ENCODE measurements around the gene MORC3. TPM values are rescaled to one million over a fixed set of nuclear protein-coding genes. Genes with fewer than 3 reads are reported as not detected.
A peak's percentile ranks its signal among the peaks of the same experiment; 100 is the strongest.
"Not testable (repeated sequence)": the region's sequence is repeated elsewhere in the genome, so short reads cannot be mapped to it uniquely, and the experiment has no call there.

The MORC3 gene
- polyA plus RNA-seq, 1 donor = 45.1 TPM

DNA sequence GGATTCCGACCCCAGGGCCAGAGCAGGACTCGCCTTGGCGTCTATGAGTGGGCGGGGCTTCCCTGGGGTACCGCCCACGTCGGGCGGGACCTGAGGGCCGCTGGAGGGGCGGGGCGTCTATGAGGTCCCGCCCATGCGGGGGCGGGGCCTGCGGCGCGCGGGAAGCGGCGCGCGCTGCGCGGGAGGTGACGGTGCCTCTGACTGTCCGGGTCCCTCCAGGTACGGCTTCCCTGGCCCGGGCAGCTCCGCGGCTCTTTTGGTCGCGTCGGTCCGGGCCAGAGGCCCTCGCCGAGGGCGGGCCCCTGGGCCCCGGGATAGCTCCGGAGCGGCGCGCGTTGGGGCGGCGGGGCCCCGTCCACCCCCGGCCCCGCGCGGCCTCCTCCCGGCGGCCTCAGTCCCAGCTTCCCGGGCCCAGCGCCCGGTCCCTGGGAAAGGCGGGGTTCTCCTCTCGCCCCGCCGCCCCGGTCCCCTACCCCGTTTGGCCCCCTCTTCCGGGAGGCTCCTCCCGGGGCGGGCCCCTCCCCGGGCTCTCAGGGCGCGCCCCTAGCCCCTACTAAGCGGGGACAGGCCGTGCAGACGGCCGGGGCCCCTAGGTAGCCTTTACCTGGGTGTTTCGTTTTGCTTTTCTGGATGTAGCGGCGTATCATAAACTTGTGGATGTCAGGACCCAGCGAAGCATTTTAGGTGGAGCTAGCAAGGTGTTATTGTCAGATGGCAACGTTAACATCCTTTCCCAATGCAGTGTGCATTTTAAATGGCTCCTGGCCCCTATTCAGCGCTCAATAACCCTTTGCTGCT is 65.4 kb downstream of the MORC3 start, which contains the start of gene CHAF1B:
Gene CHAF1B (plus strand): TSS at position 160 of the 798 bp plus-strand sequence. CDS start 745 bp downstream, outside the sequence.
- DNase-seq = peak; percentile 78

DNA sequence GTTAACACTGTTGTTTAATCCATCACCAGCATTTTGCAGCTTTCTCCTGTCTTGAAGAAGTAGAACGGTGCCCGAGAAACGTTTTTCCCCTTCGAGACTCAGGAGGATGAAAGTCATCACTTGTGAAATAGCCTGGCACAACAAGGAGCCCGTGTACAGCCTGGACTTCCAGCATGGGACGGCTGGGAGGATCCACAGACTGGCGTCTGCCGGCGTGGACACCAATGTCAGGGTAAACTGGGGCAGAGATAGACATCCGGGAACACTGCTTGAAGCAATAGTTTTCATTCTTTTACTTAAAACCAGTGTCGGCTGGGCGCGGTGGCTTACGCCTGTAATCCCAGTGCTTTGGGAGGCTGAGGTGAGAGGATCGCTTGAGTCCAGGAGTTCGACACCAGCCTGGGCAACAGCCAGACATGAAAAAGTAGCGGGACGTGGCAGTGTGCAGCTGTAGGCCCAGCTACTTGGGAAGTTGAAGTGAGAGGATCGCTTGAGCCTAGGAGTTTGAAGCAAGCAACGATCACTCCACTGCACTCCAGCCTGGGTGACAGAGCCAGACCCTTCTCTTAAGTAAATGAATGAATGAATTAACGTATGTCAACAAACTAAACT is 66.1 kb downstream of the MORC3 start:
- DNase-seq = no peak

DNA sequence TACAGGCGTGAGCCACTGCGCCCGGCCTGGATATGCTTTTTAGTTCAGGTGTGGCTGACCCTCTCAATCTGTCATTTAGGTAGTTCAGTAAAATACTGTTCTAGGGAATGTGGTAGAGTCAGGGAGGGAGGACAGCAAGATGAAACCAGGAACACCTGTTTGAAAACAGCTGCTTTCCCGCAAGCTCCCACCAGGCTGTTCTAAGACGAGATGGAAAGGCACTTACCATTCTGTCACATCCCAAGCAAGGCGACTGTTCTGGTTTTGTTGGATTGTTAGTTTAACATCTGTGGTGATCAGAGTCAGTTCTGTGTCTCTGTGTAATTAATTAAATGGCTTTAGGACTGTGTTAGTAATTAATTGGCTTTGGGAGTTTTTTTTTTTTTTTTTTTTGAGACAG is 68.1 kb downstream of the MORC3 start:
- no peak for DNase-seq

DNA sequence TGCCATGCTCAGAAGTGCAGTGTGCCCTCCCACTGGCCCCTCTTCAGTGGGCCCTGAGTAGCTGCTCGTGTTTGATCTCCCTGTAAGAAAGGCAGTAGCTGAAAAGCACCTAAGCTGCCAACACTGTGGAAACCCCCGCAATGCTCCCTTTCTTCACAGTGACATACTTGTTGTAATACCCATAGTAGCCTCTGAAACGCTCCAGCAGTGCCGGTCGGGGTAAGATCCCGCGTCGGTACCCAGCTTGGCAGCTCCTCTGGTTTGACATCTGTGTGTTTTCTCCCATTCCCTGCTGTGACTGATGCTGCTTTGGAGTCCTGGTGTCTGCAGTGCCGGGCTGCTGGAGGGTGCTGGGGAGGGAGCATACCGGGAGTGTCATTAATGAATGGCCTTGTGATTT is 68.8 kb downstream of the MORC3 start:
- no peak for DNase-seq

DNA sequence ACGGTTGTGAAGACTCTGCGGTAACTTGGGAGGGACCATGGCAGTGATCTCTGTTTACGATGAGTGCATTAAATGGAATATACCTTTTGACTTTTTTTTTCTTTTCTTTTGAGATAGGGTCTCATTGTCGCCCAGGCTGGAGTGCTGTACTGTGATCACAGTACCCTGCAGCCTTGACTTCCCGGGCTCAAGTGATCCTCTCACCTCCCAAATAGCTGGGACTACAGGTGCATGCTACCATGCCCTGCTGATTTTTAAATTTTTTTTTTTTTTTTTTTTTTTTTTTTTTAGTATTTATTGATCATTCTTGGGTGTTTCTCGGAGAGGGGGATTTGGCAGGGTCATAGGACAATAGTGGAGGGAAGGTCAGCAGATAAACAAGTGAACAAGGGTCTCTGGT is 71.7 kb downstream of the MORC3 start:
- not testable (repeated sequence) for DNase-seq

DNA sequence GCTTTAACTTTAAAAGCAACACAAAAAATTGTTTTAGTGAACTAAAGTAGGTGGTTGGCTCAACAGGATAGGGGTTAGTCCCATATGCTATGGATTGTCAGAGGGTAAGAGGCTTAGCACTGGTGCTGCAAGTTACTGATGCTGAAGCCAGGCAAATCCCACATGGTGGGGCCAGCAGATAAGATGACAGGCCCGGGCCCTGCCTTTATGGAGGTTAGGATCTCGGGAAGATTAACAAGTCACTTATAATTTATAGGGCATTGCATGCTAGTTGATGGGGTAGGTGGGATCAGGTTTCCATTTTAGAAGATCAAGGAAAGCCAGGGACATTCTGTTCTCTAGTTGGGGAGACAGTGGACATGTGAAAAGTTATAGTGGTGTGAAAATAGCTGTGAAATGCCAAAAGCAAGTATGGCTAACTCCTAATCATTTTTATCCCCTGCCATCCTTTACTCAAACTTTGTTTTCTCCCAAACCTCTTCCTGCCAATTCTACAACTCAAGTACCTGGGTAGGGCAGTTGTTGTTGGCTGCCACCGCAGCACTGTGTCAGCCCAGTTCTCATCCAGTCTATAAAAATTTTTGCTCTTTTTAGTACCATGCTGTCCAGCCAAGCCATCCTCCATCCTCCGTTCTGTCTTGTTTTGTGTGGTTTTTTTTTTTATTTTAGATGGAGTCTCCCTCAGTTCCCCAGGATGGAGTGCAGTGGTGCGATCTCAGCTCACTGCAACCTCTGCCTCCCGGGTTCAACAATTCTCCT is 75.5 kb downstream of the MORC3 start:
- DNase-seq = no peak

DNA sequence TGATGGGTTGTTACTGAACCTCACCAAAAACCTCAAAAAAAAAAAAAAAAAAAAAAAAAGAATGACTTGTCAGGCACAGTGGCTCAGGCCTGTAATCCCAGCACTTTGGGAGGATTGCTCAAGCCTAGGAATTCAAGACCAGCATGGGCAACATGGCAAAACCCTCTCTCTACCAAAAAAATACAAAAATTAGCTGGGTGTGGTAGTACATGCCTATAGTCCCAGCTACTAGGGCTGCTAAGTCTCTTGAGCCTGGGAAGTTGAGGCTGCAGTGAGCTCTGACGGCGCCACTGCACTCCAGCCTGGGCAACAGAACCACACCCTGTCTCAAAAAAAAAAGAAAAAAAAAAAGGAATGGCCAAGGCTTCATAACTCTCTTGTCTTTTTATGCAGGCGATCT is 76.3 kb downstream of the MORC3 start:
- no peak for DNase-seq

DNA sequence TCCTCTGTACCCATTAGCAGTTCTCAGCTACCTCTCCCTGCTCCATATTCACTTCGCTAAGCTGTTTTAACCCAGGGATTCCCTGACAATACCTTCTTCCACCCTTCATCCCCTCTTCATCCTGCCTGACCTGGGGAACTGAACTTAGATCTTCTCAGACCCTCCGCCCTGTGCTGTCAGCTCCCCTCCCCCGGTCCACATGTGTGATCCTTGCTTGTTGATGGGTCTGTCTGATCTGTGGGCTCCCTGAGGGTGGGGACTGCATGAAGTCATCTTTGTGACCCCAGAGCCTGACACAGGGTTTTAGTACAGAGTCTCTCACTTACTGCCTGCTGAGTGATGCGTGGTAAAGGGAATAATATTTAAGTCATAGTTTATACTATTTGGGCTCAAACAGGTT is 77.0 kb downstream of the MORC3 start:
- no peak for DNase-seq

DNA sequence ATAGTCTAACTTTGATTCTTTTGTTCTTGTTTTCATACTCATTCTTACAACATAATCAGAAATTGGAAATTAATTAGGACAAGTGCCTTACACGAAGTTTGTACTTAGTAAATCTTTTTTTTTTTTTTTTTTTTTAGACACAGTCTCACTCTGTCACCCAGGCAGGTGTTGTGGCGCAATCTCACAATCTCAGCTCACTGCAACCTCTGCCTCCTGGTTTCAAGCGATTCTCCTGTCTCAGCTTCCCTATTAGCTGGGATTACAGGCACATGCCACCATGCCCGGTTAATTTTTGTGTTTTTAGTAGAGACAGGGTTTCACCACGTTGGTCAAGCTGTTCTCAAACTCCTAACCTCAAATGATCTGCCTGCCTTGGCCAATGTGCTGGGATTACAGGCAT is 77.6 kb downstream of the MORC3 start:
- no peak for DNase-seq

DNA sequence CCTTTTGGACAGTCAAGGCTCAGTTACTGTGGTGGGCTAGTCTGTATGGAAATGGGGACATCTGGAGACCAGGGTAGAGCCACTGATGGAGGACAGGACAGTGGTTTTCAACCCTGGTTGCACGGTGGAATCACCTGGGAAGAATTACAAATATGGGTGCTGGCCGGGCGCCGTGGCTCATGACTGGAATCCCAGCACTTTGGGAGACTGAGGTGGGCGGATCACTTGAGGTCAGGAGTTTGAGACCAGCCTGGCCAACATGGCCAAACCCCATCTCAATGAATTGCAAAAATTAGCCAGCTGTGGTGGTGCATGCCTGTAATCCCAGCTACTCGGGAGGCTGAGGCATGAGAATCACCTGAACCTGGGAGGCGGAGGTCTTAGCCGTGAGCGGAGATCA is 79.7 kb downstream of the MORC3 start:
- DNase-seq = not testable (repeated sequence)

DNA sequence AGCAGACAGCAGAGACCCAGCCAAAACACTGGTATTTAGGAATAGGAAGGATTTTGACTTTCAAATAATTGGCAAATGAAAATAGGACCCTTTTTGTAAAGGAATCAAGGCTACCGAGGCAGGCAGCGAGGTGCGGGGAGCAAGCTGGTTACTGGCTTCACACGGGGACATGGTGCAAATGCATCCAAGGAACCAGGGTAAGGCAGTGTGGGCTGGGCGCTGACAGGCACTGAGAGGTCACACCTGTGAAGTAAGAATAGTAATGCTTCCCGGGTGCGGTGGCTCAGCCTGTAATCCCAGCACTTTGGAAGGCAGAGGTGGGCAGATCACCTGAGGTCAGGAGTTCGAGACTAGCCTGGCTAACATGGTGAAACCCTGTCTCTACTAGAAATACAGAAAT is 80.7 kb downstream of the MORC3 start:
- no peak for DNase-seq

DNA sequence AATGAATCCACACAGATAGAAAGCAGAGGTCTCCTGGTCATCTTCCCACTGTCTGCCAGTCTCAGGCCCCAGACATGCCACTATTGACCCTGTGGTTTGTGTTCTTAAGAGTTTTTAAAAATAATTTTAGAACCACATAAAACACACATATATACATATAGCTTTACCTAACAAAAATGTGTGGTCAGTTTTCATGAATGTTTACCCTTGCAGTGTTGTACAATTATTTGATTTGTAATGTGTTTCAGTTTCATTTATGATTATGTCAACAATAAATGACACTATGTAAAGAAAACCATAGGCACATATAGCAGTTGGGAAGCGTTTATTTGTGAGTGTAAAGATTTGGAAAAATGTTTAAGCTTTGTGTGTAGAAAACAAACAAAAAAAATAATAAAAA is 82.3 kb downstream of the MORC3 start:
- DNase-seq = no peak

DNA sequence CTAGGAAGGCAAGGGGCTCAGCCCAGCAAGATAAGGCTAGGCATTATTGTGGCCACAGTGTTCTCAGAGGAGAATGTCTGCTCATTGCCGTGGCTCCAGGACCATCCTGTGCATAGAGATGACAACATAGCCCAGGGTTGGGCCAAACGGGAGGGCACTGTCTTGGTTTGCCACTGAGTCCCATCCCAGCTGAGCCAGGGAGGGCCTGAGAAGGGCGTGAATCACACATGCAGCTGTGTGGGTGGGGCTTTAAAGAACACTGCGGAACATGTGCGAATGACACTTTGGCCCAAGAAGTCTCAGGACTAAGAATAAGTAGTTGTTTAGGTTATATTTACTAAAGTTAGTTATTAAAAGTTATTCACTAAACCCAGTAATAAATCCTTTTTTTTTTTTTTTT is 83.7 kb downstream of the MORC3 start:
- no peak for DNase-seq

DNA sequence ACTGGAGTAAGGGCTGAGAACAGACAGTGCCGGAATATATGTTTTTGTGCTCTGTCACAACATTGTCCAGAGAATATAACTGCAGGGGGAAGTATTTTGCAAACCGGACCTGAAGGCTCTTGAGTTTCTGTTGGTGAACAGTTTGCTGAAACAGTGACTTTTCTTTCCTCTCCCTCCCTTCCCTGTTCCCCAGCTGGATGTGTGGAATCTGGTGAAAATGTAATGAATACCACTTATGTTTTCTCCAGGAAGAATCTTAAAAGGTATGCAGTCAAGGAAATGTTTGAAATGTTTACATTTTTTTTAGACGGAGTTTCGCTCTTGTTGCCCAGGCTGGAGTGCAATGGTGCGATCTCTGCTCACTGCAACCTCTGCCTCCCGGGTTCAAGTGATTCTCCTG is 88.6 kb downstream of the MORC3 start:
- no peak for DNase-seq

DNA sequence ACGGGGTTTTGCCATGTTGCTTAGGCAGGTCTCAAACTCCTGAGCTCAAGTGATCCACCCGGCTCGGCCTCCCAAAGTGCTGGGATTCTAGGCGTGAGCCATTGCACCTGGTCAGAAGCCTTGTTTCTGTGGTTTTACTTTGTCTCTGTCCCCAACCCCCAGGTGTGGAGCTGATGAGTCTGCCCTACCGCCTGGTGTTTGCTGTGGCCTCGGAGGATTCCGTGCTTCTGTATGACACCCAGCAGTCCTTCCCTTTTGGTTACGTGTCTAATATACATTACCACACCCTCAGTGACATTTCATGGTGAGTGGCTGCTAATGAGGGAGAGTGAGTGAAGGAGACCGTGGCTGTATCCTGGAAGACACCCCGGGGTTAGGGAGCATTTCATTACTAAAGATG is 91.3 kb downstream of the MORC3 start:
- DNase-seq = no peak

DNA sequence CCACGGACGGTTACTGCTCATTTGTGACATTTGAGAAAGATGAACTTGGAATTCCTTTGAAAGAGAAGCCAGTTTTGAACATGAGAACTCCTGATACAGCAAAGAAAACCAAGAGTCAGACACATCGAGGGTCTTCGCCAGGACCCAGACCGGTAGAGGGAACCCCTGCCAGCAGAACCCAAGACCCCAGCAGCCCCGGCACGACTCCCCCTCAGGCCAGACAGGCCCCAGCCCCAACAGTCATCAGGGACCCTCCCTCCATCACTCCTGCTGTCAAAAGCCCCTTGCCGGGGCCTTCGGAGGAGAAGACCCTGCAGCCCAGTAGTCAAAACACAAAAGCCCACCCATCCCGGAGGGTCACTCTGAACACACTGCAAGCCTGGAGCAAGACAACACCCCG is 92.9 kb downstream of the MORC3 start:
- no peak for DNase-seq

DNA sequence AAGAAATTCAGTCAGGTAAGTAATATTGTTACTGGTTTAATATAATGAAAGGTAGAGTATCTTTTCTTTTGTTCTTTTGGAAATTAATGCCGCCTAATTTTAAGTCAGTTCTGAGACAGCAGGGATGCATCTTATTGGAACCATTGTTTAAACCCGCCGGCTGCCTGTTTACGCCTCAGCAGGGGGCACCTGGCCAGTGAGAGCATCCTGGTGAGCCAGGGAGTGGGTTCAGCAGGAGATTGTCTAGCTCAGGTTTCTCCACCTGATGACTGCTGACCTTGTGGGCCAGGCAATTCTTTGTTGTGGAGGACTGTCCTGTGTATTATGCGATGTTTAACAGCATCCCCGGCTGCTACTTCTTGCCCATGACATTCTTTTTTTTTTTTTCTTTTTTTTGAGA is 95.4 kb downstream of the MORC3 start:
- DNase-seq = no peak

DNA sequence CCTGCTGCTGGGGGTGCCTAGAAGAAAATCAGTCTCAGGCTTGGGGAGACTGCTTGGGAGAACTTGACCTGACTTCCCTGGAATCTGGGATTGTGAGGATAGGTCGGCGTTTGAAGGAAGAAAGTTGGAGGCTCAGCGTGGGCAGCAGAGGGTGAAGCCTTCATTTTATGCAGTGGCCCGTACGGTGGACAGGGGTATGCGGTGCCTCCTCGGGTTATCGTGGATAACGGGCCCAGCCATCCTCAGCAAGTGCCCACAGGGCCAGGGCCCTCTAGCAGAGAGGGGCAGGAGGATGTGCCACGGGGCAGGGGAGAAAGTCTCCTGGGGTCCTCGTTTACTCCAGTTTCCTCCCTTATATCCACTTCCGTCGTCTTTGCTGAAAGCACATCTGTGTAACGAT is 99.2 kb downstream of the MORC3 start:
- no peak for DNase-seq

DNA sequence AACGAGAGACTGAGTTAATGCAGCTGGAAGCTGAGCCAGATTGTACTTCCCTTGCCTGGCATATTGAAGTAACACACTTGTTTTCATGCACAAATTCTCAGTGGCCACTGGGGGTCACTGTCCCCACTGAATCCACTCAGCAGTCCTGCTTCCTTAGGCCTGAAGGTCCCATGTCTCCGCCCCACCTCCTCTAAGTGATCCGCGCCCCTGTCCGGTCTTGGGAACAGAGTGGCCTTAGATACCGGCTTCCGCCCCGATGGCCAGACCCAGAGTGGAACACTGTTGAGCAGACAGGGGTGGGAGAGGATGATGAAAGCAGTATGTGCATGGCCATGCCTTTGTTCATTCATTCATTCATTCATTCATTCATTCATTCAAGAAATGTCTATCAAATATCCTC is 100.0 kb downstream of the MORC3 start:
- DNase-seq = peak; percentile 66

DNA sequence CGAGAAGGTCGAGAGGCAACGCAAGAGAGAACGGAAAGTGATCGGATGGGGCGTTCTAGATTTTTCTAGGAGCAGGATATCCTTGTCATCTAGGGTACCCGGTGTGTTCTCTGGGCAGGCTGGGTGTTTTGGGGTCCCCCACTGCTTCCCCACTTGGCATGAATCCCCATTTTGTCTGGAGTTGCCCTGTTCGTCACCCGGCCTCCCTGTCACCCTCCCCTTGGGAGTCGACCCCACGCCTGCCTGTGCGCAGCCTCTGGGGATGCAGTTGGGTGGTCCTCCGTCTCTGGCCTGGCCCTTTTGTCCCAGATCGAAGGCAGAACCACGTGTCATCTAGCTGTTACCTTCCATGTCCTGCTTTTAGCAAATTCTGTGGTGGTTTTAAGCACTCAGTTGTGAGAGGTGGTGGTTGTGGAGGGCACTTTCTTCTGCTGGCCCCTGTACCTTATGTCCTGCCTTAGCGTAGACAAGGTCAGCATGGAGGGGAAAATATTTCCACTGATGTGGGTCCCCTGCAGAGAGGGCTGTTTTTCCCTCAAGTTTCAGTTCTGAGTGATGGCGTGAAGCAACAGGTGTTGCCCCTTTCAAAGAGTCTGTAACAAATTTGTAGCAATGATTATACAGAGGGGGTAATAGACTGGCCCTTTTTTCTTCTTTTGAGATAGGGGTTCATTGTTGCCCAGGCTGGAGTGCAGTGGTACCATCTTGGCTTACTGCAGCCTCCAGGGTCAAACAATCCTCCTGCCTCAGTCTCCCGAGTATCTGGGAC is 100.8 kb downstream of the MORC3 start:
- DNase-seq = no peak

DNA sequence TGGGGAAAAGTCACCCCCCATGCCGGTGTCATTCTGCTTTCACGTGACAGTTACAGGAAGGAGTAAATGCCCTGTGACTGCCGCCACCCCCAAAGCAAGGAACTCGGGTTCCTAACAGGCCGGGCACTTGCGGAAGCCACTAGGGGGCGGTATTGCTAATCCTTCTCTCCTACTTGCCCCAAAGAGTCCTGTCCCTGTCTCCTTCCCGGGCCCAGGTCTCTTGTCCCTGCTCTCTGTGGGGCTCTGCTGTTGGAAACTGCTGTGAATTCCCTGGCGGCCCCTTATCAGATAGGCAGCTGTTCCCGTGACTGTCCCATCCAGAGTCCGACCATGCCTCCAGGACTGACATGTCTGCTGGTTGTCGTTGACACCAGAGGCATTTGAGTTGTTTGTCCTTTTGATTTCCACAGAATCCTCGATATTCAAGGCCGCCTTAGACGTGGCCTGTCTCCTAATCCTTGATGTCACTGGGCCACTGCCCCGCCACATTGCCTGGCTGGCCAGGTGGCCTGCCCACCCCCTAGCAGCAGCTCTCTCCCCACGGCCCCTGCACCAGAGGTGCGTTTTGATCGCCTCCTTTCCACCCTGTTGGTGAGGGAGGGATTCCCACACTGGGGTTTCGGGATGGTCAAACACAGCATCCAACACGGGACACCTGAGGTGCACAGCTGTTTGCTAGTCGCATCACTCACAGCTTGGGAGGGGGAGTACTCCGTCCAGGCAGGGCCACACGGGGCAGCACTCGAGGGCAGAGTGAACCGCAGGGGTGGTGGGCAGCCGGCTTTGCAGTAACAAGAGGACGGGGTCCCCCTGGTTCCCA is 102.5 kb downstream of the MORC3 start:
- DNase-seq = no peak
